A204.1 (cell line): ENCODE measurements around the gene FHIT.
"Not testable (repeated sequence)": the region's sequence is repeated elsewhere in the genome, so short reads cannot be mapped to it uniquely, and the experiment has no call there.

ENCODE experiments used
- FAIRE-seq: peaks from 2 replicates; lab custom pipeline; 2012; peaks lifted over from hg19 to GRCh38; lab: Jason Lieb, UNC

The FHIT gene

GRCh38 chr3:60555686-60556354, 695.4 kb downstream of the FHIT start:
- no peak for FAIRE-seq

- FAIRE-seq = no peak
Observed at GRCh38 chr3:60553144-60553543, 698.1 kb downstream of the FHIT start.

DNA sequence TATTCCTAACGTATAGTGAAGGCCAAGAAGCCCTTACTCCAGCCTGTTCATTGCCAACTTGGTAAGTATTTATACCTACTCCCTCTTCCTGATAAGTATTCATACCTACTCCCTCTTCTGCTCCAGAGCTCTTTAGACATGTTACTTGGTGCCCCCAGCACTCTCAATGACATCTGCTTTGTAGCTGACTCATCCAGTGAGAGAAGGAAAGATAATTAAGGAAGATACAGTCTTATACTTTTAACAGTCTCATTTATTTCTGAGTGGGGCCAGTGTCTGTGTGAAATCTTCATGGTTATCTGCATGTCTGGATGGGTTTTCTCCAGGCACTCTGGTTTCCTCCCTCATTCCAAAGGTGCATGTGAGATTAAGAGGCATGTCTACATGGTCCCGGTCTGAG, 698.7 kb downstream of the FHIT start:
- no peak for FAIRE-seq

GRCh38 chr3:60551455-60552209, 699.6 kb downstream of the FHIT start:
- FAIRE-seq = no peak

GRCh38 chr3:60549863-60550262, 701.4 kb downstream of the FHIT start:
- FAIRE-seq = no peak

GRCh38 chr3:60542995-60543394, 708.3 kb downstream of the FHIT start:
- no peak for FAIRE-seq

- FAIRE-seq = not testable (repeated sequence)
Observed at GRCh38 chr3:60539394-60539793, 711.9 kb downstream of the FHIT start.

- no peak for FAIRE-seq
Observed at GRCh38 chr3:60536420-60536819, 714.8 kb downstream of the FHIT start.

DNA sequence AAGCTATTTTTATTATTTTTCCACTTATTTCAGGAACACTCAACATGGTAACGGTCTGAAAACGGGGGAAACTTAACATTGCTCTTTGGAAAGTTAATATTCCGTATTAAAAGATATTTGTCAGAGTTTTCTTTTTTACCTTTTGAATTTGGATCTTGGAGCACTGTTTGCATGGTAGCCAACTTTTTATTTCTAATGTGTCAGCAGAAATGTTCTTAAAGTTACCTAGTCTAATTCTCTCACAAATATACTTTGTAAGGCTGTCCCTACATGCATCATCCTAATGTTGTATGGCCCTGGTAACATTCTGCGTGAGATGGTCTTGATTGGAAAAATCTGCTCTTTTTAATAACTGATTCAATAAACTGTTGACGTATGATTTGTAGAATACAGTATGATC, 719.5 kb downstream of the FHIT start:
- FAIRE-seq = no peak

DNA sequence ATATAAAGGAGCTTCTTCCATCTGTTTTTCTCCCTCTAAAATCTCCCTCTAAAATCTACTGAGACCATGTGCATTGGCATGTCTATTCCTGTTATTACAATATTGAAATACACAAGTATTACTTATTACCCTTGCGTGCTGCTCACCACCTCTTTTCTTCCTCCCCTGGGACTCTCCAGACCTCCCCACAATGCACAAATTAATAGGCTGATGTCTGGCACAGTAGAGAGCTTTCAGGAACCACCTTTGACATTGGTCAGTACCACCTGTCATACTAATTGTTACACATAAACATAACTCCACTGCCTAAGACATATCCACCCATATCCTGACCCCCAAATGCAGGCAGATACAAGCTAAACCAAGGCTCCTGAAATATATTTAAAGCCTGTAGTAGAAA, 722.6 kb downstream of the FHIT start:
- FAIRE-seq = no peak

GRCh38 chr3:60523536-60523935, 727.7 kb downstream of the FHIT start:
- FAIRE-seq = no peak

DNA sequence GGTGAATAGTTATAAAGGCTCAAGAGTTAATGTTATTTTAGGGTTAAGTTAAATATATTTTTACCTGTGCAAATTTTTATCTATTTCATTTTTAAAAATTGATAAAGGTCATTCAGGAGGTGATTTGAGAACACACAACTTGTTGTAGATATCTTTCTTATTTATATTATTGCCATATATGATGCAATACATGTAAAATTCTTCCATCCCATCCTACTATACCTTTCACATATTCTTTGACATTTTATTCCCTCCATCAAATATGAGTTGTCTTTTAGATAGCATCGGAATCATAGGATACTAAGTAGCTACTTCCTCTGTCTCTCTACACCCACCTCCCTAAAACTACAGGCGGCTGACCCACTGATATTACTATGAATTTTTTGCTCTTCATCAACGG, 734.1 kb downstream of the FHIT start:
- no peak for FAIRE-seq

- no peak for FAIRE-seq
Observed at GRCh38 chr3:60514866-60515265, 736.4 kb downstream of the FHIT start.

- no peak for FAIRE-seq
Observed at GRCh38 chr3:60514085-60514649, 737.1 kb downstream of the FHIT start.

DNA sequence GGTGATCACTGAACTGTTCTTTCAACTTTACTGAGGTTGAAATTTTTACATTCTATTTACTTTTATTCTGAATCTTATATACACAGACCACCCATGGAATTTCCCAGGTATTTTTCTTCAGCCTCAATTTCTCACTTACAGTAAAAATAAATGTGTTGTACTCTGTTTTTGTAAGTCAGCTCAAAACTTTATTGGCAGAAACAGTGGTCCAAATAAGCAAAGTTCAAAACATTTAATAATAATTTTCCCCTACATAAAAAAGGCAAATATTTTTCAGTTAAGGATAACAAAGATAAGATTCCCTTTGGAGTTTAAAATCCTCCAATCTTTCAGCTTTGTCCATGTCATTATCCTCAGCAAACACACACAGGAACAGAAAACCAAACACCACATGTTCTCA, 738.0 kb downstream of the FHIT start:
- no peak for FAIRE-seq

DNA sequence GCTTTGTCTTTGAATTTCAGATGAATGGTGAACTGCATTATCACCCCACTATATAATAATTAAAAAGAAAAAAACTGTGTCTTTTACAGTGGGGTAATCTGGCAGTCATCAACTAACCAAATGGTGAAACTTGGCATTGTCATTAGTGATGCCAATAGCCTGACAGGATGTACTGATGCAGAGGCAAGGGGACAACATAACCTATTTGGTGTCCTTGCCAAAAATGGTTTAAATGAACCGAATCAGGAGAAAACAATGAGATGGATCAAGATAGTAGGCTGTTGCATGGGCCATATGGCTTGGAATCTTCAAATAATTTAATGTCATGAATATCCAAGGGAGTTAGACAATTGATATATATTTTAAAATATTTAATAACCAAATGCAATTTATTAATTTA, 738.7 kb downstream of the FHIT start:
- no peak for FAIRE-seq

DNA sequence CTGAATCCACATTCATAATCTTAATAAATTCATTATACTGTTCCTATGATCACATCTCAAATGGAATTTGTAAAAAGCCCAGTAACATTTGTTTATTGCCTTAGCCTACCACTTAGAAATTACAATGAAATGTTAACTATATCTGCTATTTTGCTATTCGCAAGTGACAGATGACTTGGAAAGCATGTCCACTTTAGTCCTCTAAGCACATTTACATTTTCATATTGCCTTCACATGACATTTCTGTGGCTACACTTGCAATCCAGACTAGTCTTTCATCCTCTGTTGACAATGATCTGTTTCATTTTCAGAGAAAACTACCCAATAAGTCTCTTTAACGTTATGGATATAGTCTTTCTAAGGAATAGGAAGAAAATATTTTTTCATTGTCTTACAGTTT, 741.8 kb downstream of the FHIT start:
- FAIRE-seq = no peak

GRCh38 chr3:60504827-60505457, 746.3 kb downstream of the FHIT start:
- FAIRE-seq = no peak

- FAIRE-seq = no peak
Observed at GRCh38 chr3:60501314-60501713, 749.9 kb downstream of the FHIT start.

GRCh38 chr3:60497902-60498301, 753.4 kb downstream of the FHIT start:
- FAIRE-seq = no peak

DNA sequence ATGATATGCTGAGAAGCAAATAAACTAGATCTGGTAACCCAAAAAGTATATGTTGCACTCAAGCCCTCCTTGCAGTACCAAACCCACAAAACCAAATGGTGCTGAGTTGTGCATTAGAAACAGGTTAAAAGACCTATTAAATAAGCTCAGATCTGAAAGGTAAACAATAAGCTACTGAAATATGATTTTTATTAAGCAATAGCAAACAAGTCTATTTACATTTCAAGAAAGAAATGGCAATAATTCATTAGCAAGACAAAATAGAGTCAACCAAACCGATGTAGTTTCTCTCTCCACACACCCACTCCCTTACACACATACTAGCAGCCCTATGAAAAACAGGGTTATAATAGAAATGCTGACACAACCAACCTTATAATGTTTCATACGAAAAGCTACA, 760.3 kb downstream of the FHIT start:
- no peak for FAIRE-seq

DNA sequence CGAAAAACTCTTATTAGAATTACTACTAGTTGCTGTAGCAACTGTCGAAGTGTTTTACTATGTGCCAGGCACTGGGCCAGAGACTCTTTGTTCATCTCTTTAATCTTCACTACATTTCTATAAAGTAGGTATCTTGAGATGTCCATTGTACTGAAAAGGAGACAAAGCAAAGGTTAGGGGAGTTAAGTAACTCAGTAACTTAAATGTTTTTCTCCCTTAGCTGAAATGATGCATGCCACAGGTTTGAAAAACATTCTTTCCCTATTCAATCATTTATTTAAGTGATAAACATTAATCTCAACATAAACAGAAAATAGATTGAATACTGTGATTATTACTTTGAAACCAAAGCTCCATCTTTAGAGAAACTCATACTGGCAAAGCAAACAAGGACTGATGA, 776.2 kb downstream of the FHIT start:
- FAIRE-seq = no peak

DNA sequence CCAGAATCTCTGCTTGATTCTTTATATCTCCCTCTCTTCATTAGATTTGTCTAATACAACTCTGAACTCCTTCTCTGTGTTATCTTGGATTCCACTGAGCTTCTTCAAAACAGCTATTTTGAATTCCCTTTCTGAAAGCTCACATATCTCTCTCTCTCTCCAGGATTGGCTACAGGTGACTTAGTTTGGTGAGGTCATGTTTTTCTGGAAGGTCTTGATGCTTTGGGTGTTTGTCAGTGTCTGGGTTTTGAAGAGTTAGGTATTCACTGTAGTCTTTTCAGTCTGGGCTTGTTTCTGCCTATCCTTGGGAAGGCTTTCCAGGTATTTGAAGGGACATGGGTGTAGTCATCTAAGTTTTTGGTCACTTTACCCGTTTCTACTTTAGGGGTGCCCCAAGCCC, 781.8 kb downstream of the FHIT start:
- no peak for FAIRE-seq
